GM10847 (cell line): ENCODE data around the gene ABHD4.

Experiments used
- POLR2A ChIP-seq: IDR thresholded peaks from 2 replicates; pipeline ENCODE4 v1.6.1; 2011; ENCODE audit not compliant: insufficient read length; ENCODE audit errors: extremely low read depth

ABHD4 gene

GRCh38 chr14:22558221-22558913, 39.7 kb upstream of the ABHD4 start:
- TF ChIP-seq POLR2A = no peak

GRCh38 chr14:22559041-22559440, 39.1 kb upstream of the ABHD4 start:
- no peak for TF ChIP-seq POLR2A

DNA sequence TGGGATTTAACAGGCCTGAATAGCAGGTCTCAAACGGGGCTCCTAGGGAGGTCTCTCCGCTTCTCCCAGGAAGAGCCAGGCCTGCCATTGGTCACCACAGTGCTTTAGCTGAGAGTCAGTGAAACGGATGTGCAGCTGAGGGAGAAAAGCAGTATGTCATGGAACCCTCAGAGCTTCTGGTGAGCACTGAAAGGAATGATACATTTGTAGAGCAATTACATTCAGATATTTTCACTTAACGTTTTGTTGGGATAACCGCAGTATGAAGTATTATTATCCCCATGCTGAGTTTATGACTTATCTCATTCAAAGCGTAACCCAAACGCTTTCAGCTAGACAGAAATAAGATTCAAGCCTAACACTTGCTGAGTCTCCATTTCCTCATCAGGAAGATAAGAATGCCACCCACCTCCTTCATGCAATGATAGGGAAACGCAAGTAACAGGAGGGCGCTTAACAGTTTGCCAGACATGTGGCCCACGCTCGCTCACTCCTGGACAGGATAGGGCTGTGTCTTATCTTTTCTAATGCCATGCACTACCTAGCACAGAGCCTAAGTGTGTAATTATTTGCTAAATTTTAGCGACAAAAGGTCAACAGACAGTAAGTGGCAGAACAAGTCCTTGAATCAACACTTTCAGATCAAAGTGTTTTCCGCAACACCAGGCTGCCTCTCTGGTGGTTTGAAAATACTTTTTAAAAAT, 37.3 kb upstream of the ABHD4 start:
- TF ChIP-seq POLR2A = no peak

- TF ChIP-seq POLR2A = no peak
These were observed 36.8 kb upstream of the ABHD4 start for GRCh38 chr14:22561366-22561660.

- no peak for TF ChIP-seq POLR2A
These were observed 36.2 kb upstream of the ABHD4 start for GRCh38 chr14:22561661-22562579.

- no peak for TF ChIP-seq POLR2A
These were observed 34.1 kb upstream of the ABHD4 start for GRCh38 chr14:22563987-22564386.

DNA sequence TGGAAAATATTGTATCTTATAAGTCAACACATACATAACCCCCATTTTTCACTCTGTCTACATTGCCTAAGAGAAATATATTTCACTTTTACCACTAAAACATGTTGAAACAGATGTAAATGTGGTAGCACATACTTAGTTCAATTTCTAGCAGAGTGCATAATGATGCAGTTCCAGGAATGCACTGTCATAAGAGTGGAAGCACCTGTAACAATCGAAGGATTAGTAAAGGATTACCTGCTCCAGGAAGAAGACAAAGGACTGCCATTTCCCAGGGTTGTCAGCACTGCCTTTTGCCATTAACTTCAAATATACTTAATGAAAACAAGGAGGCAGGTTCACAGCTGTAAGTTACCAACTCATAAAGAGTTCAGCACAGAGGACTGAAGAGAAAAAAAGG, 33.6 kb upstream of the ABHD4 start:
- TF ChIP-seq POLR2A = no peak

GRCh38 chr14:22565391-22565945, 32.6 kb upstream of the ABHD4 start:
- no peak for TF ChIP-seq POLR2A

DNA sequence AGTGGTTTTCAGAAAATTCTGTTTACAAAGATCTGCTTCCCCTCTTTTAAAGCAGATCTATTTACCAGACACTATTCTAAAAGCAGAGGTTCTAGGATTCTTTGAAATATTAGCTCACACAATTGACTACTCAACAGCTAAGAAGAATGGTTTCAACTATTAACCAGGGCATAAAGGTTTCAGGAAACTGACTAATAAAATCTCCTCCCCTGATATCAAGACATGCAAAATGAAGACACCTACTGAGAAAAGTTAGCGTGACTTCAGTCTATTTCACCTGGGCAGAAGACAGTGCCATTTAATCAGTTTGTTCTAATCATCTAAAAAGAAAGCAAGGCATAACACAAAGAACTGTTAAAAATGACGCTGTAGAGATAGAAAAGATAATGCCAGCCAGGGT, 31.3 kb upstream of the ABHD4 start:
- no peak for TF ChIP-seq POLR2A

GRCh38 chr14:22567437-22567836, 30.7 kb upstream of the ABHD4 start:
- TF ChIP-seq POLR2A = no peak

DNA sequence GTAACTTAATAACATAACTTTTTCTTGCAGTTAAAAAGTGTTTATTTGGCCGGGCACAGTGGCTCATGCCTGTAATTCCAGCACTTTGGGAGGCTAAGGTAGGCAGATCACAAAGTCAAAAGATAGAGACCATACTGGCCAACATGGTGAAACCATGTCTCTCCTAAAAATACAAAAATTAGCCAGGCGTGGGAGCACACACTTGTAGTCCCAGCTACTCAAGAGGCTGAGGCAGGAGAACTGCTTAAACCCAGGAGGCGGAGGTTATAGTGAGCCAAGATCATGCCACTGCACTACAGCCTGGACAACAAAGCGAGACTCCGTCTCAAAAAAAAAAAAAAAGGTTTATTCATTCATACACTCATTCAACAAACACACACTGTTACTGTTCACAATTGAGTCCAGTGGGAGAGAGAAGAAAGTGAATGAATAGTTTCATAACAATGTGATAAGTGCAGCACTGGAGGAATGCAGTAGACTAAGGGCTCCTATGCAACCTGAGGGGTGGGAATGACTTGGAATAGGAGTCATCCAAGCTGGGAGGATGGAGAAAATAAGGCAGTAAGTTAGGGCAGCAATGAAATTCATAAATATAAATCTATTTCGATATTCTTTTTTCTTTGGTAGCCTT, 28.9 kb upstream of the ABHD4 start:
- no peak for TF ChIP-seq POLR2A

GRCh38 chr14:22569737-22570131, 28.4 kb upstream of the ABHD4 start:
- no peak for TF ChIP-seq POLR2A

- no peak for TF ChIP-seq POLR2A
These were observed 27.8 kb upstream of the ABHD4 start for GRCh38 chr14:22570132-22570949.

DNA sequence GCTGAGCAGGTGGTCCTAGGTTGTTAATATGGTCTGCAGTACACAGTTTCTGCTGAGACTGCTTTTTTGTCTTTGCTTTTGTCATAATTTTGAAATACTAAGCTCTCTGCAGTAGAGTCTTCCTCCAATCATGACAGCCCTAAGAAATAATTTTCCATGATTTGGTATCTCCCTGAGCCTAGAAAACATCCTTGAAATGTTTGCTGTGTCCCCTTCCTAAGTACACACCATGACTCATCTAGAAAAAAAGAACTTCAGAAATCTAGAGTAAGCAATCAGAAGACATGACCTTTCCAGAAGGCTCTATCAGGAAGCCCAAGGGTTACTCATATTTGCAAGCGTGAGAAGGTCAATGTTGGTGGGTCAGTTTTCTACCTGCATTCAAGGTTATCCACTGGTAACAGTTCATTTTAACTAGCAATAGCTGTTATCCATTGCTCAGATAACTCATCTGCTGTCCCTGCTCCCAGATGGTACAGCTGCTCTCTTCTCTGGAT, 25.5 kb upstream of the ABHD4 start:
- TF ChIP-seq POLR2A = no peak
